Activated CD4-positive, alpha-beta memory T cell treated with anti-CD3 and anti-CD28 coated beads for 36 hours (primary cell): Measurements from ENCODE around the gene TAAR8. TPM values are rescaled to one million over a fixed set of nuclear protein-coding genes. Genes with fewer than 3 reads are reported as not detected.
"Not testable (repeated sequence)": the region's sequence is repeated elsewhere in the genome, so short reads cannot be mapped to it uniquely, and the experiment has no call there.

Source experiments
- CTCF ChIA-PET: fragments of 350-600 bp; sonication (Branson Sonifier 250); formaldehyde crosslinking; loops from one replicate; lab custom pipeline; 2021; ENCODE audit warnings: antibody characterized with exemption, inconsistent platforms; lab: Charles Lee
- POLR2A ChIA-PET: fragments of 350-600 bp; sonication (Branson Sonifier 250); formaldehyde crosslinking; loops from one replicate; lab custom pipeline; 2021; ENCODE audit warnings: antibody characterized with exemption; lab: Charles Lee
- DNase-seq: peaks from one replicate; pipeline ENCODE4 v3.0.0-alpha.2; 2020
- H3K27ac Mint-ChIP-seq: one replicate; pipeline ENCODE4 v1.8.0; 2021; ENCODE audit warnings: mixed read lengths
- H3K27me3 Mint-ChIP-seq: one replicate; pipeline ENCODE4 v1.8.0; 2021; ENCODE audit warnings: mixed read lengths
- H3K36me3 Mint-ChIP-seq: one replicate; pipeline ENCODE4 v1.8.0; 2021; ENCODE audit warnings: mixed read lengths
- H3K4me1 Mint-ChIP-seq: one replicate; pipeline ENCODE4 v1.8.0; 2021; ENCODE audit warnings: low read depth, mixed read lengths
- H3K4me3 Mint-ChIP-seq: one replicate; pipeline ENCODE4 v1.8.0; 2021; ENCODE audit warnings: mild to moderate bottlenecking, mixed read lengths
- H3K9me3 Mint-ChIP-seq: one replicate; pipeline ENCODE4 v1.8.0; 2021; ENCODE audit warnings: mixed read lengths
- intact Hi-C: fragments of 100-400 bp; cut with micrococcal nuclease; formaldehyde crosslinking; loops from one replicate; pipeline ENCODE4 v1.15.1; 2023
- total RNA-seq, 2 experiments: library from RNA; stranded (reverse); gene quantifications; one replicate each; pipeline ENCODE4 v1.2.3, GENCODE V29; 2021

The TAAR8 gene
- total RNA-seq, 2 experiments from 2014 or later = not detected

DNA sequence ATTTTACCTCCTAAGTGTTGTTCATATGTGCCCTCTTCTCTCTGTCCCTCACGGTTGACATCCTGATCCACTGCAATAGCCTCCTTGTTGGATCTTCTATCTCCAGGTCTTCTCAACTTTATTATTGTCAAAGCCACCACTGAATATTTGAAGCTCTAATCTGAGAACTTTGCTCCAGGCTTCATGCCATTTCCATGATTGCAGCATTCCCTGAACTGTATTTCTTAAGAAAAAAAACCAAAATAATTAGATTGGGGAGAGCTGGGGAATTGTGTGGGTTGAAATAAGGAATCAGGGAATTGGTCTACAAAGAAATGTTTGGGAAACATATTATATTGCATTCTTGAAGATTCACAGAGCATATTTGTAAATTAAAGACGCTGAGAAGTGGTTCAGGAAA lies 37.1 kb upstream of the TAAR8 start:
- POLR2A ChIA-PET = no interaction called here

GRCh38 chr6:132520953-132521352 lies 31.5 kb upstream of the TAAR8 start:
- ChIA-PET POLR2A (no interaction called here), CTCF (interaction anchor here (1.5 kb wide), 1 partner anchor 10 kb away, joined by 5 read pairs; no protein-coding TSS in a partner anchor)
- Mint-ChIP-seq H3K27me3 (peaks cover 11% of the 10 kb centered on the region), H3K4me1 (no peaks in the 10 kb centered on the region), H3K36me3 (no peaks in the 10 kb centered on the region), H3K9me3 (no peaks in the 10 kb centered on the region), H3K27ac (no peak overlapping the region), H3K4me3 (no peak overlapping the region)
- DNase-seq = no peak
- intact Hi-C loops = no loop called here

More for the DNA sequence above, 37.1 kb upstream of the TAAR8 start:
- intact Hi-C loops = no loop called here
- Mint-ChIP-seq H3K4me3 (no peak overlapping the region), H3K36me3 (no peaks in the 10 kb centered on the region), H3K4me1 (peaks cover 28% of the 10 kb centered on the region), H3K9me3 (no peaks in the 10 kb centered on the region), H3K27me3 (peaks cover 3% of the 10 kb centered on the region), H3K27ac (no peak overlapping the region)
- DNase-seq = no peak
- CTCF ChIA-PET = interaction anchor here (1.1 to 2.5 kb wide), 3 partner anchors 15 to 236 kb away, joined by 3 to 9 read pairs (median 4); no protein-coding TSS in a partner anchor

- no peaks in the 10 kb centered on the region for H3K4me1 Mint-ChIP-seq
- intact Hi-C loops = no loop called here
- POLR2A ChIA-PET = interaction anchor here (0.6 kb wide), 1 partner anchor 251 kb away, joined by 3 read pairs; no protein-coding TSS in a partner anchor
- CTCF ChIA-PET = interaction anchor here (1.2 kb wide), 1 partner anchor 12 kb away, joined by 3 read pairs; the partner anchor contains the start of gene STX7
- peaks cover 16% of the 10 kb centered on the region for H3K27me3 Mint-ChIP-seq
- H3K4me3 Mint-ChIP-seq = no peak overlapping the region
- no peaks in the 10 kb centered on the region for H3K36me3 Mint-ChIP-seq
- no peaks in the 10 kb centered on the region for H3K9me3 Mint-ChIP-seq
- no peak for DNase-seq
- H3K27ac Mint-ChIP-seq = no peak overlapping the region
Measured at GRCh38 chr6:132524646-132525045, 27.8 kb upstream of the TAAR8 start.

DNA sequence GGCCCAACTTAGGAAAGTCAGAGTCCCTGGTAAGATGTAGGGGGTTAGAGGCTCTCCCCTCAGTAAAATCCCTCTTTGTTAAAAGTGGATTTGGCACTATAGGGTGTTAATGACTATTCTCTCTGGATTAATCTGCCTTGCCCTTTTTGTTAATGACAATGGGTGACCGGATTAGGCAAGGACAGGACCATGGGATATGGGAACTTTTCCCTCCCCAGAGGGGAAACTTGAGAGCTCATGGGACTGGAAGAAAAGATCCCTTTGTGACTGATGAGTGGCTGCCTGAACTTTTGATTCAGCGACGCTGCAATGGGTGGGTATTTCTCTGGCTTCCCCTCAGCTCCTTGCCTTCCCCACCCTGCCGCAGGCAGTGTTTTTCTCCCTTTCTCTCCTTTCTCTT lies 26.6 kb upstream of the TAAR8 start:
- POLR2A ChIA-PET = no interaction called here
- Mint-ChIP-seq H3K27me3 (peaks cover 15% of the 10 kb centered on the region), H3K36me3 (no peaks in the 10 kb centered on the region), H3K27ac (no peak overlapping the region), H3K4me3 (no peak overlapping the region), H3K4me1 (no peaks in the 10 kb centered on the region), H3K9me3 (no peaks in the 10 kb centered on the region)
- CTCF ChIA-PET = interaction anchor here (1.1 kb wide), 1 partner anchor 246 kb away, joined by 5 read pairs; no protein-coding TSS in a partner anchor
- intact Hi-C loops = no loop called here
- DNase-seq = no peak

GRCh38 chr6:132526461-132526860 lies 26.0 kb upstream of the TAAR8 start:
- ChIA-PET CTCF (interaction anchor here (1.0 to 1.1 kb wide), 3 partner anchors 14 to 403 kb away, joined by 3 to 5 read pairs (median 4); no protein-coding TSS in a partner anchor), POLR2A (interaction anchor here (0.5 kb wide), 1 partner anchor 237 kb away, joined by 6 read pairs; no protein-coding TSS in a partner anchor)
- Mint-ChIP-seq H3K27me3 (peaks cover 15% of the 10 kb centered on the region), H3K4me1 (no peaks in the 10 kb centered on the region), H3K27ac (no peak overlapping the region), H3K9me3 (no peaks in the 10 kb centered on the region), H3K36me3 (no peaks in the 10 kb centered on the region), H3K4me3 (no peak overlapping the region)
- DNase-seq = no peak
- intact Hi-C loops = no loop called here

DNA sequence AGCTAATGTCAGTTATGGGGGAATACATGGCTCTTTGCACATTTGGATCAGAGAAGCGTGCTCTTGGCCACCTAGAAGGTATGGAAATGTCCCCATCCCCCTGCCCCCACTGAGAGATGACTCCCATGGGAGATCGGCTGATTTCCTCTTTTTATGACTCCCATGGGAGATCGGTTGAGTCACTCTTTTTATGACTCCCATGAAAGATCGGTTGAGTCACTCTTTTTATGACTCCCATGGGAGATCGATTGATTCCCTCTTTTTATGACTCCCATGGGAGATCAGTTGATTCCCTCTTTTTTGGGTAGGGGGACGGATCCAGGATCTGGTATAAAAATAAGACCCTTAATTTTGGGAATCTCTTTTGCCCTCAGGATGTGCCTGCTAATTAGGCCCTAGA lies 24.7 kb upstream of the TAAR8 start:
- H3K27me3 Mint-ChIP-seq = peaks cover 15% of the 10 kb centered on the region
- H3K36me3 Mint-ChIP-seq = no peaks in the 10 kb centered on the region
- H3K27ac Mint-ChIP-seq = no peak overlapping the region
- H3K9me3 Mint-ChIP-seq = no peaks in the 10 kb centered on the region
- intact Hi-C loops = loop anchor here (1.0 kb wide), 1 partner anchor 241 kb away; no protein-coding TSS in a partner anchor
- no peaks in the 10 kb centered on the region for H3K4me1 Mint-ChIP-seq
- POLR2A ChIA-PET = no interaction called here
- no peak overlapping the region for H3K4me3 Mint-ChIP-seq
- no peak for DNase-seq
- CTCF ChIA-PET = interaction anchor here (1.6 to 1.8 kb wide), 2 partner anchors 248 to 1389 kb away, joined by 5 read pairs; no protein-coding TSS in a partner anchor

DNA sequence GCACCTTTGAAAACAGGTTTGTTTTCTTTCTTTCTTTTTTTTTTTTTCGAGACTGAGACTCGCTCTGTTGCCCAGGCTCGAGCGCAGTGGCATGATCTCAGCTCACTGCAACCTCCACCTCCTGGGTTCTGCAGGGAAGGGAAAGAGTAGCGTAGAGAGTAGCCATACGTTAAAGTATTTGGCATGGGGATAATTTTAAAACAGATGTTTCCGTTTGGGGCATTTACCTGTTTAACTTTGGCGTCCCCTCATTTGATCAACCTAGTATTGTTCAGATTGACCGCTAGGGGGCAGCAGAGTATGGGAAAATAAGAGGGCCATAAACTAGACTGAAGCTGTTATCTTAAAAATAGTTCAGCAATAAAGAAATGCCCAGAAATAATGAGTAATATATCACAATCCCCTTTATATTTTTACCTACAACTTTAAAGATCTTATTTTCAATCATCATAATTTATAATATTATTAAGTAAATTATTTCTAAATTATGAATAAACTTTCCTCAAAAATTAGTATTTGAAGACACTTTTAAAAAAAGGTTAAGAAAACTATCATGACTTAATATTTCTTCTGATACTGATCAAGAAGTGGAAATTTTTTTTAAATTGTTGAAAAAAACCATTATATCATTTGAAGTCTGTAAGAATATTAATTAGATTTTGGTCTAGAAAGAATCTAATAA lies 22.0 kb upstream of the TAAR8 start:
- no peak overlapping the region for H3K27ac Mint-ChIP-seq
- H3K4me3 Mint-ChIP-seq = no peak overlapping the region
- ChIA-PET CTCF (interaction anchor here (0.6 to 3.1 kb wide), 19 partner anchors 9 to 1387 kb away, joined by 3 to 15 read pairs (median 5); partner anchors contain the start of genes SLC18B1 and STX7), POLR2A (no interaction called here)
- DNase-seq = peak; percentile 69
- intact Hi-C loops = loop anchor here (1.0 to 5.0 kb wide), 5 partner anchors 137 to 982 kb away; partner anchors contain the start of gene RPS12
- H3K36me3 Mint-ChIP-seq = no peaks in the 10 kb centered on the region
- no peaks in the 10 kb centered on the region for H3K4me1 Mint-ChIP-seq
- peaks cover 3% of the 10 kb centered on the region for H3K9me3 Mint-ChIP-seq
- peaks cover 7% of the 10 kb centered on the region for H3K27me3 Mint-ChIP-seq

DNA sequence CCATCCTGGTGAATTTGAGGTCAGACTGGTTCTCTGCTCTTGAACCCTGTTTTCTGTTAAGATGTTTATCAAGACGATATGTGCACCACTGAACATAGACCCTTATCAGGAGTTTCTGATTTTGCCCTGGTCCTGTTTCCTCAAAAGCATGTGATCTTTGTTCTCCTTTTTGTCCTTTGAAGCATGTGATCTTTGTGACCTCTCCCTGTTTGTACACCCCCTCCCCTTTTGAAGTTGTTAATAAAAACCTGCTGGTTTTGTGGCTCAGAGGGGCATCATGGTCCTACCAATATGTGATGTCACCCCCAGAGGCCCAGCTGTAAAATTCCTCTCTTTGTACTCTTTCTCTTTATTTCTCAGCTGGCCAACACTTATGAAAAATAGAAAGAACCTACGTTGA lies 17.9 kb upstream of the TAAR8 start:
- H3K4me1 Mint-ChIP-seq, H3K27ac Mint-ChIP-seq, DNase-seq, H3K4me3 Mint-ChIP-seq, POLR2A ChIA-PET, H3K27me3 Mint-ChIP-seq, H3K9me3 Mint-ChIP-seq, H3K36me3 Mint-ChIP-seq, CTCF ChIA-PET: not testable (repeated sequence)
- intact Hi-C loops = loop anchor here (5.0 kb wide), 2 partner anchors 133 to 278 kb away; partner anchors contain the start of gene RPS12

DNA sequence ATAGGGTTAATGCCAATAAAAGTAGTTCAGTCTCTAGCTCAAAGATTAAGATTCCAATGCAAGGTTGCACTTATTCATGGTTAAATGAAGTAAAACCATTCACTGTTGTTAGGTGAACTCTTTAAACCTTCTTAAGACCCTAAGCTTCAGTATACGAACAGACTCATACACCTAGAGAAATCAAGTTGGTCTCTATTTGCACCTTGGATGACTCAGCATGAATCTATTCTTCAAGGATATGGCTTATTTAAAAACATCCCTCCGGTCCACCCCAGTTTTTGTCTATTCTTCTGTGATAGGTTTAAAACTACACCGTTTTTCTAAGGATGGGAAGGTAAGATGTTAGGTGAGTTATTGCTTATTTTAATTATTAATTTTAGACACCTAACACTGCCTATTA lies 15.3 kb upstream of the TAAR8 start:
- no peak overlapping the region for H3K4me3 Mint-ChIP-seq
- H3K4me1 Mint-ChIP-seq = no peaks in the 10 kb centered on the region
- intact Hi-C loops = no loop called here
- H3K27me3 Mint-ChIP-seq = peaks cover 13% of the 10 kb centered on the region
- no peak for DNase-seq
- ChIA-PET POLR2A (no interaction called here), CTCF (interaction anchor here (1.2 to 1.4 kb wide), 2 partner anchors 24 to 257 kb away, joined by 4 read pairs; partner anchors contain the start of gene STX7)
- no peaks in the 10 kb centered on the region for H3K36me3 Mint-ChIP-seq
- peaks cover 3% of the 10 kb centered on the region for H3K9me3 Mint-ChIP-seq
- H3K27ac Mint-ChIP-seq = no peak overlapping the region

GRCh38 chr6:132537977-132538376 lies 14.5 kb upstream of the TAAR8 start, which contains the start of gene TAAR9:
Gene TAAR9, plus strand, starts transcription at chr6:132538277. Its CDS starts 13 bp downstream, at chr6:132538290.
- CTCF ChIA-PET = interaction anchor here (1.2 to 2.6 kb wide), 3 partner anchors 8 to 258 kb away, joined by 4 to 11 read pairs (median 4); partner anchors contain the start of gene STX7
- intact Hi-C loops = no loop called here
- Mint-ChIP-seq H3K36me3 (no peaks in the 10 kb centered on the region), H3K27ac (no peak within 1 kb of the TSS), H3K4me3 (no peak within 1 kb of the TSS), H3K9me3 (peaks cover 3% of the 10 kb centered on the region), H3K4me1 (no peaks in the 10 kb centered on the region), H3K27me3 (peaks cover 13% of the 10 kb centered on the region)
- POLR2A ChIA-PET = no interaction called here
- DNase-seq = no peak

GRCh38 chr6:132544826-132545225 lies 7.6 kb upstream of the TAAR8 start:
- intact Hi-C loops = no loop called here
- ChIA-PET CTCF (interaction anchor here (1.5 kb wide), 1 partner anchor 254 kb away, joined by 3 read pairs; the partner anchor contains the start of gene SLC18B1), POLR2A (no interaction called here)
- no peak overlapping the region for H3K4me3 Mint-ChIP-seq
- H3K27ac Mint-ChIP-seq = no peak overlapping the region
- H3K9me3 Mint-ChIP-seq = no peaks in the 10 kb centered on the region
- H3K36me3 Mint-ChIP-seq = no peaks in the 10 kb centered on the region
- H3K27me3 Mint-ChIP-seq = peaks cover 18% of the 10 kb centered on the region
- no peaks in the 10 kb centered on the region for H3K4me1 Mint-ChIP-seq
- no peak for DNase-seq

DNA sequence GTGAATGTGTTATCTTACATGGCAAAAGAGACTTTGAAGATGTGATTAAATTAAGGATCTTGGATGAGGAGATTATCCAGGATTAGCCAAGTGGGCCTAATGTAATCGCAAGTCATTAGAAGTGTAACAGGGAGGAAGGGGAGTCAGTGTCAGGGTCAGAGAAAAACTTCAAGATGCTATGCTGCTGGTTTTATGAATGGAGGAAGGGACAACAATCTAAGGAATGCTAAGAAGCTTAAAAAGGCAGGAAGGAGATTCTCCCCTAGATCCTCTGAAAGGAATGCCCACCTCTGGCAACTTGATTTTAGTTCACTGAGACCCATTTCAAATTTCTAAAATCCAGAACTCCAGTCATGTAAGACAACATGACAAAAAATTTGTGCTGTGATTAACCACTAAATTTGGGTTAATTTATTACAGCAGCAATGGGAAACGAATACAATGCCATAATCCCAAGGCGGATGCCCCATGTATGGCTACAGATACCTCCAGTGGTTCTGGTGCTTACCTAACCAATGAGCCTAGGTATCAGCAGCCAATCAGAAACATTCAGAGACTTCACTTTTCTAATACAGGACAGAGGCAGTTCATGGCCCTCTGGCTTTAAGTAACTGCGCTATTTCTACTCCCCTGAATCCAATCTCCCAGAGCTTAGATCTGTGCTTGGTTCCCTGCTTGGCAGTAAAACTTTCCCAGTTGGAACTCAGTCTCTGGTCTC lies 3.6 kb upstream of the TAAR8 start:
- CTCF ChIA-PET = no interaction called here
- H3K27me3 Mint-ChIP-seq = peaks cover 9% of the 10 kb centered on the region

More for the DNA sequence above, 3.6 kb upstream of the TAAR8 start:
- Mint-ChIP-seq H3K36me3 (no peaks in the 10 kb centered on the region), H3K9me3 (no peaks in the 10 kb centered on the region), H3K4me1 (no peaks in the 10 kb centered on the region), H3K4me3 (no peak overlapping the region), H3K27ac (no peak overlapping the region)
- intact Hi-C loops = no loop called here
- no peak for DNase-seq
- POLR2A ChIA-PET = no interaction called here
